Epithelial cell of proximal tubule (primary cell): ENCODE measurements around the gene ZNF211. TPM values are rescaled to one million over a fixed set of nuclear protein-coding genes. Genes with fewer than 3 reads are reported as not detected.

ENCODE experiments used
- DNase-seq: peaks from one replicate; pipeline ENCODE4 v3.0.0-alpha.2; 2011; ENCODE audit warnings: low read depth
- H3K4me3 ChIP-seq: 2 replicates; pipeline ENCODE4 v1.5.1; 2011; ENCODE audit warnings: low read depth, mild to moderate bottlenecking, low read length
- total RNA-seq: library from RNA; depleted of rRNA; stranded (reverse); fragments of >200 nt; gene quantifications from 2 replicates; pipeline ENCODE4 v1.2.3, GENCODE V29; 2015
- TF ChIP-seq, protein P1 (sequence below): conservative IDR thresholded peaks from 2 replicates; pipeline ENCODE4 v1.5.1; 2012; ENCODE audit warnings: low read depth, mild to moderate bottlenecking, low read length

The ZNF211 gene
- total RNA-seq, 1 donor from 2014 or later: 6.6 TPM

DNA sequence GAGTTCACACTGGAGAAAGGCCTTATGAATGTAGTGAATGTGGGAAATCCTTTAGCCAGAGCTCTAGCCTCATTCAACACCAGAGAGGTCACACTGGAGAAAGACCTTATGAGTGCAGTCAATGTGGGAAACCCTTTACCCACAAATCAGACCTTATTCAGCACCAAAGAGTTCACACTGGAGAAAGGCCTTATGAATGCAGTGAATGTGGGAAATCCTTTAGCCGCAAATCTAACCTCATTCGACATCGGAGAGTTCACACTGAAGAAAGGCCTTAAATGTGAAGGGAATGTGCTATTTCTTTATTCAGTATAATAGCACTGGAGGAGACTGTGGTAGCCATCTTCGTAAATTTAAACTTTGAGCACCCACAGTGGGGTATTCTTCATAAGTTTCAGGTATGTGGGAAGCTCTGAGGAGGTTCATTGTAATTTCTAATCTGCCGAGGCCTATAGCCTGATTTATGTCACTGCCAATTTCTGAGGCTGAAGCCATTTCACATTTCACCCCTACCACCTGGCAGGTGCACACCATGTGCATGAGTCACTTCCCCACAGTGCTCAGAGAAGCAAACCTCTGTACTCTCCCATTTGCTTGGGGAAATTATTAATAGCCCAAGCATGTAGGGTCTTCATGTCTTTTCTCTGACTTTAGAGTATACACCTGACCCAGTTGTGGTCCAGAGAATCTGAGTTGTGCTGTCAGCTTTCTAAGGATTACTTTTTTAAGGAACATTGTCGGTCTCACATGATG, 55.2 kb downstream of the ZNF211 start:
- no peak overlapping the region for H3K4me3 ChIP-seq
- TF ChIP-seq, protein P1, sequence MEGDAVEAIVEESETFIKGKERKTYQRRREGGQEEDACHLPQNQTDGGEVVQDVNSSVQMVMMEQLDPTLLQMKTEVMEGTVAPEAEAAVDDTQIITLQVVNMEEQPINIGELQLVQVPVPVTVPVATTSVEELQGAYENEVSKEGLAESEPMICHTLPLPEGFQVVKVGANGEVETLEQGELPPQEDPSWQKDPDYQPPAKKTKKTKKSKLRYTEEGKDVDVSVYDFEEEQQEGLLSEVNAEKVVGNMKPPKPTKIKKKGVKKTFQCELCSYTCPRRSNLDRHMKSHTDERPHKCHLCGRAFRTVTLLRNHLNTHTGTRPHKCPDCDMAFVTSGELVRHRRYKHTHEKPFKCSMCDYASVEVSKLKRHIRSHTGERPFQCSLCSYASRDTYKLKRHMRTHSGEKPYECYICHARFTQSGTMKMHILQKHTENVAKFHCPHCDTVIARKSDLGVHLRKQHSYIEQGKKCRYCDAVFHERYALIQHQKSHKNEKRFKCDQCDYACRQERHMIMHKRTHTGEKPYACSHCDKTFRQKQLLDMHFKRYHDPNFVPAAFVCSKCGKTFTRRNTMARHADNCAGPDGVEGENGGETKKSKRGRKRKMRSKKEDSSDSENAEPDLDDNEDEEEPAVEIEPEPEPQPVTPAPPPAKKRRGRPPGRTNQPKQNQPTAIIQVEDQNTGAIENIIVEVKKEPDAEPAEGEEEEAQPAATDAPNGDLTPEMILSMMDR: no peak
- no peak for DNase-seq

DNA sequence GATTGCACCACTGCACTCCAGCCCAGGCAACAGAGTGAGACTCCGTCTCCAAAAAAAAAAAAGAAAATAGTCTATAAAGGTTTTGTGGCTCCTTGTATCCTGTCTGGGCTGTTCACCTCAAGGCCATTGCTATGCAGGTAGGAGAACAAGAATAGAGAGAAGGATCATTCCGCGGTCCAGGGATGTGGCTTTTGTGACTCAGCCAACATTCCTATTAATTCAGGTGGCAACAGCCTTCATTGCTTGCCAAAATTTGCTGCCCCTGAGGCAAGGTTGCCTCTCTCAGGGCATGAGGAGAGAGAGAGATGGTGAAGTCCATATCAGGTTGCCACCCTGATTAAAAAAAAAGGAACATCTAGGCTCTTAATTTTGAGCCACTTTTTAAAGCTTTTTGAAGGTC, 56.8 kb downstream of the ZNF211 start:
- DNase-seq: no peak
- H3K4me3 ChIP-seq: no peak overlapping the region
- TF ChIP-seq, protein P1: no peak

Other genes starting within 250 kb of the ZNF211 start
- gene ZNF548, start 243.3 kb upstream of the ZNF211 start, total RNA-seq: 4.7 and 6.1 TPM in 2 replicates
- gene ZNF17, start 222.0 kb upstream of the ZNF211 start, total RNA-seq: 2.5 and 4.6 TPM in 2 replicates
- 8.6 and 16.3 TPM in 2 replicates for gene ZNF749, start 197.8 kb upstream of the ZNF211 start, total RNA-seq
- 0.07 TPM in 1 of 2 replicates, not detected in the other for gene VN1R1, start 176.0 kb upstream of the ZNF211 start, total RNA-seq
- 6.1 and 6.2 TPM in 2 replicates for gene ZNF772, start 155.6 kb upstream of the ZNF211 start, total RNA-seq
- gene ZNF419, start 145.4 kb upstream of the ZNF211 start, total RNA-seq: 2.5 and 3.8 TPM in 2 replicates
- 4.6 and 5.4 TPM in 2 replicates for gene ZNF773, start 133.2 kb upstream of the ZNF211 start, total RNA-seq
- 1.7 and 2.4 TPM in 2 replicates for gene ZNF549, start 105.8 kb upstream of the ZNF211 start, total RNA-seq
- gene ZNF550, start 73.3 kb upstream of the ZNF211 start, total RNA-seq: 1.8 and 4.6 TPM in 2 replicates
- gene ZNF416, start 54.3 kb upstream of the ZNF211 start, total RNA-seq: 2.0 and 3.8 TPM in 2 replicates
- 3.6 and 4.8 TPM in 2 replicates for gene ZIK1, start 49.0 kb upstream of the ZNF211 start, total RNA-seq
- gene ZNF530, start 33.3 kb upstream of the ZNF211 start, total RNA-seq: 5.4 and 10.3 TPM in 2 replicates
- 11.9 and 16.8 TPM in 2 replicates for gene ZNF134, start 18.9 kb upstream of the ZNF211 start, total RNA-seq
- gene ZSCAN4, start 35.8 kb downstream of the ZNF211 start, total RNA-seq: not detected in 2 replicates
- 1.8 and 8.0 TPM in 2 replicates for gene ZNF551, start 48.8 kb downstream of the ZNF211 start, total RNA-seq
- 1.4 and 2.1 TPM in 2 replicates for gene ZNF154, start 76.0 kb downstream of the ZNF211 start, total RNA-seq
- gene ZNF671, start 94.5 kb downstream of the ZNF211 start, total RNA-seq: 1.3 and 3.0 TPM in 2 replicates
- gene ZNF776, start 113.6 kb downstream of the ZNF211 start, total RNA-seq: 8.6 and 9.0 TPM in 2 replicates
- 6.7 and 6.9 TPM in 2 replicates for gene ZNF586, start 136.5 kb downstream of the ZNF211 start, total RNA-seq
- 7.0 and 8.9 TPM in 2 replicates for gene ZNF552, start 181.7 kb downstream of the ZNF211 start, total RNA-seq
- gene ZNF587B, start 197.1 kb downstream of the ZNF211 start, total RNA-seq: 11.3 and 14.7 TPM in 2 replicates
- 14.4 and 16.6 TPM in 2 replicates for gene ZNF587, start 216.7 kb downstream of the ZNF211 start, total RNA-seq